OCI-LY3 (cell line): Measurements from ENCODE around the gene TMEM232.

ENCODE experiments used
- CTCF ChIP-seq: fragments of 200-600, 300-600 bp; sonication (generic); IDR thresholded peaks from 2 replicates; pipeline ENCODE4 v1.5.1; 2014; ENCODE audit warnings: antibody characterized with exemption, low read length, low read depth
- EZH2phosphoT487 ChIP-seq: fragments of 200-600 bp; shearing (Covaris generic); IDR thresholded peaks from 2 replicates; pipeline ENCODE4 v1.6.1; 2018; ENCODE audit warnings: antibody characterized with exemption, mixed run types, low read depth

GRCh38 chr5:110439296-110439695 is 287.2 kb downstream of the TMEM232 start:
- no peak for TF ChIP-seq CTCF
- no peak for TF ChIP-seq EZH2phosphoT487
